Sigmoid colon (tissue), 4 donors: Measurements from ENCODE around the gene CD3G.

Experiments used
- EP300 ChIP-seq, 4 donors: sonication (generic); formaldehyde crosslinking; IDR thresholded peaks; one replicate each; pipeline ENCODE4 v1.6.1; 2017; ENCODE audit warnings: antibody characterized with exemption in 4 of 4
- POLR2A ChIP-seq, 2 donors: fragments of 450-650 bp; IDR thresholded peaks; one replicate each; pipeline ENCODE4 v1.6.1; 2016; ENCODE audit warnings: antibody characterized with exemption in 2 of 2, mild to moderate bottlenecking in 2 of 2, moderate library complexity in 2 of 2
- TF ChIP-seq, protein P1 (sequence below), 4 experiments: fragments of 450-650 bp in 3 of 4; fragments of 200-600 bp in 1 of 4; IDR thresholded peaks; one replicate each; pipeline ENCODE4 v1.5.1; 2016 to 2019; ENCODE audit warnings: antibody characterized with exemption in 4 of 4, mild to moderate bottlenecking in 3 of 4, moderate library complexity in 2 of 4

DNA sequence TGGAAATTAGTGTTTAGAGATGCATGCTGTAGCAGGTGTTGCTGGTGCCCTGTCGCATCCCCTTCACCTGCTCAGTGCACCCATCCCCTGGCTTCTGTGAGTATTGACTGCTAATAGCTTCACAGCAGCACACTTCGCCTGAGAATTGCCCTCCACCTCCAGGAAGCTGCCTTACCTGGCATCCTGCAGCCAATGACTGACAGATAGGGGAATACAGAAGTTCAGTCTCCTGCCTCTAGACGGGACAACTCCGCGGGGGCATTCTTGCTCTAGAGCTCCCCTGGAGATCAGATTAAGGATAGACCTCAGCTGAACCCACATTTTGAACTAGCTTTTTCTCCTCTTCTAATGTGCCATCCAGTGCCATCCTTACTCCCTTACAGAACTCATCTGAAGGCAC, 48.9 kb upstream of the CD3G start:
- TF ChIP-seq, protein P1, sequence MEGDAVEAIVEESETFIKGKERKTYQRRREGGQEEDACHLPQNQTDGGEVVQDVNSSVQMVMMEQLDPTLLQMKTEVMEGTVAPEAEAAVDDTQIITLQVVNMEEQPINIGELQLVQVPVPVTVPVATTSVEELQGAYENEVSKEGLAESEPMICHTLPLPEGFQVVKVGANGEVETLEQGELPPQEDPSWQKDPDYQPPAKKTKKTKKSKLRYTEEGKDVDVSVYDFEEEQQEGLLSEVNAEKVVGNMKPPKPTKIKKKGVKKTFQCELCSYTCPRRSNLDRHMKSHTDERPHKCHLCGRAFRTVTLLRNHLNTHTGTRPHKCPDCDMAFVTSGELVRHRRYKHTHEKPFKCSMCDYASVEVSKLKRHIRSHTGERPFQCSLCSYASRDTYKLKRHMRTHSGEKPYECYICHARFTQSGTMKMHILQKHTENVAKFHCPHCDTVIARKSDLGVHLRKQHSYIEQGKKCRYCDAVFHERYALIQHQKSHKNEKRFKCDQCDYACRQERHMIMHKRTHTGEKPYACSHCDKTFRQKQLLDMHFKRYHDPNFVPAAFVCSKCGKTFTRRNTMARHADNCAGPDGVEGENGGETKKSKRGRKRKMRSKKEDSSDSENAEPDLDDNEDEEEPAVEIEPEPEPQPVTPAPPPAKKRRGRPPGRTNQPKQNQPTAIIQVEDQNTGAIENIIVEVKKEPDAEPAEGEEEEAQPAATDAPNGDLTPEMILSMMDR (IDR thresholded peaks at IDR 0.05): no peak
- TF ChIP-seq POLR2A (IDR thresholded peaks at IDR 0.05) (no peak), EP300 (IDR thresholded peaks at IDR 0.05) (no peak)
